ENCODE data around the gene SSH2. TPM values are rescaled to one million over a fixed set of nuclear protein-coding genes. Genes with fewer than 3 reads are reported as not detected.
"Not testable (repeated sequence)": the region's sequence is repeated elsewhere in the genome, so short reads cannot be mapped to it uniquely, and the experiment has no call there.

SSH2 gene
- total RNA-seq, 2 donors from 2014 or later, result 36.1 to 41.5 TPM

DNA sequence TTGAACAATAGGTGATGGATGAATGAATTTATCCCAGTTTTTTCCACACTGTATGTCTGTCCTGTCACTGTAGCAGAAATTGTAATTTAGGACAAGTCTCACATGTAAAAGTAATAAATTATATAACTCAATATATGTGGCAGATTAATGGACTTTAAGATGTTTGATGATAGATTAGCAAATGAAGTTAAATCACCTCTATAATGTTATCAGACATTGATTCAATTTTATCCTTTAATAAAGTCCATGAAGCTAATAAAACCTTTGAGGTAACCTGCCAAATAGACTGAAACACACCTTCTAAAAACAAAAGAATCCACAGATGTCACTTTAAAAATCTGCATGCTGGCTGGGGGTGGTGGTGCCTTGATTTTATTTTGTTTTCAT, 224.0 kb downstream of the SSH2 start:
- intact Hi-C loops (cut with DNase I, micrococcal nuclease), result no loop called here
- DNase-seq (no peak), ATAC-seq (no peak)

DNA sequence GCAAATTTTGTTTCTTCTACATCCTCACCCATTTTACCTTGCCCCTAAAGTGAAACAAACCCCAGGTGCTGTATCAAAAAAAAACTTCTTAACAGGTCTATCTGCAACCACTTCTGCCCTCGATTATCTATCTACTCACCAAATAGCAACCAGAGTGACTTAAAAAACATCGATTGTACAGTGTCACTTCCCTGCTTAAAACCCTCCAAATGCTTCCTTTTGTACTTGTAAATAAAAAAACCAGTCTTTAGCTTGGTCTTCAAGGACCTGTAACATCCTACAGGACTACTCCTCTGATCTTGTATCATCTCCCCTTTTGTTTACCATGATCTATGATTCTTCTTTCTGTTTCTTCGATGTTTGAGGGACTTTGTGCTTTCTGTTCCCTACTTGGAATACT, 224.6 kb downstream of the SSH2 start:
- intact Hi-C loops (cut with DNase I, micrococcal nuclease), result no loop called here
- no peak for DNase-seq
- no peak for ATAC-seq

DNA sequence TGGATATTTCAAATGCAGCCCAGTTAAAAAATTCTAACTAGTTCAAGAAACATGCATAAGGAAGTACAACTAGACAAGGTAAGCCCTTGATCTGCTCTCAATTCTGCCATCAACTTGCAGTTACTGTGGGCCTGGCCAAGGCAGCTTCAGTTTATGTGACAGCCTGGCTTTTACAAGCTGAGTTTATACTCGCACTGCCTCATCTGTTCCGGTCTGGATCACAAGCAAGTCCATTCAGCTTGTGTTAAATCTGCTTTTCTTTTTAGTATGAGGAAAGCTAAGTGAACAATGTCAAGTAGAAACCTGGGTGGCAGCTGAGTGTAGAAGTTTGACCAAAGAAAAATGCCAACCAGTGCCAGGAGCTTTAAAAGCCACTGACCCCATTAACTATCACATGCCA, 230.7 kb downstream of the SSH2 start:
- DNase-seq, result peak in 1 of 2 donors; percentile 36
- ATAC-seq, result peak; percentile 73
- intact Hi-C loops (cut with DNase I, micrococcal nuclease), result no loop called here

DNA sequence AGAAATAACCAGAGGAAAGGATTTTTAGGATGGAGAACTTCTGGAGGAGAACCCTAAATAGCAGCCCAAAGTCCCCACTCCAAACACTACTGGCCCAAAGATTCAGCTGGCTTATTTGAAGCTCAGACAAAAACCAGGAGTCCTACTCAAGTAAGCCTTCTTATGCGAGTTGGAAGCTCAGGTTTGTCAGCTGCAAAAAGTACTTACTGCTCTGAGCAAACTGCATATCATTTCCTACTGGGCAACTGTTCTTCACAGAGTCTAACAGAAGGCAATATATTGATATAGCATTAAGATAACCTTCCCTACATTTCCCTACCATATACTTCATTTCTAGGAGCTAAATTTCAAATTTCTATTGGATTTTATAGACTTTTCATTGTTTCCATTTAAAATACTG, 231.2 kb downstream of the SSH2 start:
- ATAC-seq (no peak), DNase-seq (no peak)
- intact Hi-C loops (cut with DNase I, micrococcal nuclease), result no loop called here

DNA sequence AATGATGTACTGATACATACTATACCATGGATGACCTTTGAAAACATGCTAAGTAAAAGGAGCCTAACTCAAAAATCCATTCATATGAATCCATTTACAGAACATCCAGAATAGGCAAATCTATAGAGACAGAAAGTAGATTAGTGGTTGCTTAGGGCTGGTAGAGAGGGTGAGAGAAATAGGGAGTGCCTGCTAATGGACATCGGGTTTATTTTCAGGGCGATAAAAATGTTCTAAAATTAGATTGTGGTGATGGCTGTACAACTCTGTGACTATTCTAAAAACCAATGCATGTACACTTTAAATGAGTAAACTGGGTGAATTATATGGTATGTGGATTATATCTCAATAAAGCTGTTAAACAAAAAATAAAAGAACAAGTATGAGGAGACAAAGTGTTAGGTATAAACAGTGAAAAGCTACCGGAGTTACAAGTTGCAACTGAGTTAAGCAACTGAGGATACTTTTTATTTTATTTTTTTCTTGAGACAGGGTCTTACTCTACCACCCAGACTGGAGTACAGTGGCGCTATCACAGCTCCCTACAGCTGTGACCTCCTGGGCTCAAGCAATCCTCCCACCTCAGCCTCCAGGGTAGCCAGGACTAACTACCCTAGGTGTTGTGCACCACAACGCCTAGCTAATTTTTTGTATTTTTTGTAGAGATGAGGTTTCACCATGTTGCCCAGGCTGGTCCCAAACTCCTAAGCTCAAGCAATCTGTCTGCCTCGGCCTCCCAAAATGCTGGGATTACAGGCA, 231.8 kb downstream of the SSH2 start:
- intact Hi-C loops (cut with DNase I, micrococcal nuclease), result no loop called here
- ATAC-seq, result no peak
- DNase-seq, result no peak

DNA sequence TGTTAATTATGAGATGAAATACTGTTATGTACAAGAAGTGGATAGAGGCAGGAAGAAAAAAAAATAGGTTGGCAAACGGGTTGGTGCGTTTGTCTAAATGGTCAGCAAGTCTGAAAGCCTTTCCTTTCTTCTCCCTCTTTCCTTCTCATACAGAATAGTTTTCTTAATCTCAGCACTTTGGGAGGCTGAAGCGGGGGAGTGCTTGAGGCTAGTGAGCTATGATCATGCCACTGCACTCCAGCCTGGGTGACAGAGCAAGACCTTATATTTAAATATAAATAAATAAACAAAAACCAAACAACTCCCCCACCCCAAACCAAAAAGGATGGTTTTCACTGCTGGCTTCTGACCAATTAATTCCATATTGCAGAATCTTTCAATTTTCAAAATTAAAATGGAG, 232.7 kb downstream of the SSH2 start:
- ATAC-seq, result no peak
- DNase-seq, result no peak
- intact Hi-C loops (cut with DNase I, micrococcal nuclease), result no loop called here

DNA sequence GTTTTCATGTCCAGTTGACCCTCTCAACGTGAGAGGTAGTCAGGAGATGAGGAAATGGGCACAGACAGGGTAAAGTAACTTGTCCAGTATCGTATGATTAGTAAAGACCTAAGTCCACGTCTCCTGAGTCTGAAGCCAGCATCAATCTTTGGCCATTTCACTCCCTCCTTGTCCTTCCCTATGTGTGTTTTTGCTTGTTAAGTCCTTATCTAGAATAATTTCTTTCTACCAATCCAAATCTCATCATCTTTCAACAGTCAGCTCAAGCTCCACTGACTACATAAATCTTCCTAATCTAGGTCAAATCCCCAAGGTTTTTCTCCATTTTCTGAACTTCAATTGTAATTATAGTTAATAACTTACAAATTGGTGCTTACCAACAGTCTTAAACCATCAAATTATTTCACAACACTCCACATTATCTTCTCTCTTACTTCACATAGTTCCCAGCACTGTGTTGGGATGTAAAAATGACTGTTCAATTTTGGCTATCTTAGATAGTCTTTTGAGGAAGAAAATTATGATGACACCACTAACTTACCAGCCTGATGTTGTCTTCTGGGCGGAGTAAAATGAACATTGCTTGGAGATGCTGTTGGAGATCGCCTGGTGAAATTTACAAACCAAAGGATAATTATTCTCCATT, 235.0 kb downstream of the SSH2 start:
- ATAC-seq, result no peak
- no peak for DNase-seq
- intact Hi-C loops (cut with DNase I, micrococcal nuclease), result no loop called here

DNA sequence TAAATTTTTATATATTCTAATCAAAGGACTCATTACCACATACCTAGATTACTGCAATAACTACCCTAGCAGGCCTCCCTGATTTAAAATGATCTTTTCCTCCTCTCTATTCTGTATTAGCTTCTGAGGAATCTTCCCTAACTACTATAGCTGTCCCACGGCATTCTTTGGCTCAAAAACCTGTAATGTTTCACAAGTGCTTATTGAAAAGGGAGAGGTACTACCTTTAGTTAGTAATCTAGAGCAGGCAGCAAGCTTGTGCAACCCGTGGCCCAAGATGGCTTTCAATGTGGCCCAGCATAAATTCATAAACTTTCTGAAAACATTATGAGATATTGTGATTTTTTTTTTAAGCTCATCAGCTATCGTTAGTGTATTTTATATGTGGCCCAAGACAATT, 236.3 kb downstream of the SSH2 start:
- no peak for ATAC-seq
- intact Hi-C loops (cut with DNase I, micrococcal nuclease), result no loop called here

DNA sequence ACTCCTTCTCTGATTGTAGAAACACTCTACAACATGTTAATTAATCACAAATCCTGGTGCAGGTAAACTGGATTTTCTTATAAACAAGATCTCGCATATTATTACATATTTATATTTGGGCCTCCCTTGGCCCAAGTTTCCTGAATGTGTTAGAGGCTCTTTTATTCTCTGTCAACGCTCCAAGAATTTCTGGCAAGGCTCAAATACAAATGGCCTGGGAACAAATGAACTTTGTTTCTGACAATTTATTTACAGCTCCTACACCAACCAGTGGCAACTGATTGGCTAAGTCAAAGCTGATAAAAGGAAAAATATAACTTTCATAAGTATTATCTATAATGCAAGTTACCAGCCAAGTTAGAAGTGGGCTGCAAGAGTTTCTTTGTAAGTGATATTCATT, 242.4 kb downstream of the SSH2 start:
- intact Hi-C loops (cut with DNase I, micrococcal nuclease), result no loop called here
- no peak for DNase-seq
- no peak for ATAC-seq

More for the DNA sequence above, 236.3 kb downstream of the SSH2 start:
- no peak for DNase-seq

DNA sequence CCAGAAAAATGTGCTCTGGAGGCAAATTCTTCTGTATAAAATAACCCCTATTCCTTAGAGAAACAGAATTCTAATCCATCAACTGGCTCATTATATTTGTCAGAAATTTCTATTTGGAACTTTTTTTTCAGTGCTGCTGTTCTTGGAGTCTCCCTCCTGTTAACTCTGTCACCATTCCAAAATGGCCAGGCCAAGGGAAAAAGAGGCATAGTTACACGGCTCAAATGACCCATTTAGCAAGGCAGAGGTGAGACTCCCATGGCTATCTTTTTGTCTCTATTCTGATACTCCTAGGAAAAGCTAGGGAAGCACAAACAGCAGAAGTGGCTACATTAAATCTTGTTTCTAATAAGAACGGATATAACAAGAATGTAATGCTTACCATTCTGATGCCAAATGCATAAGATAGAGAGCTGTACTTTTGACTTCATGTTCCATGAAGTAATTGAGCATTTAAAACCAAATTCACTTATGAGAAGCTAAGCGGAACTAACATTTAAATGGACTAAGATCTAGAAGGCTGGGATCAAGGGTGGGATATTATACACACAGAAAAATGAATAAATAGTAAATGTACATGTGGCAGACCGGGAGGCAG, 242.9 kb downstream of the SSH2 start:
- no peak for DNase-seq
- intact Hi-C loops (cut with DNase I, micrococcal nuclease), result no loop called here
- ATAC-seq, result no peak

DNA sequence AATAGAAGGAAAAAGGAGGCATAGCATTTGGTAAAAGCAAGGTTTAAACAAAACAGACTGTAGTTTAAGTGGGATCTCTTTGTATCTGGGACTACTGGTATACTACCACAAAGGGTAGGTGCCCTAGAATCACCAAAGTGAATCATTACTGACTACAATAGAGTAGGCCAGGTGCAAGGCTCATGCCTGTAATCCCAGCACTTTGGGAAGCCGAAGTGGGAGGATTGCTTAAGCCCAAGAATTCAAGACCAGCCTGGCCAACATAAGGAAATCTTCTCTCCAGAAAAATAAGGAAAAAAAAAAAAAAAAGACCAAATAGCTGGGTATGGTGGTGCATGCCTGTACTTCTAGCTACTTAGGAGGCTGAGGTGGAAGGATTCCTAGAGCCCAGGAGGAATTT, 246.5 kb downstream of the SSH2 start:
- DNase-seq, result no peak
- intact Hi-C loops (cut with DNase I, micrococcal nuclease), result no loop called here
- peak; percentile 8 for ATAC-seq

DNA sequence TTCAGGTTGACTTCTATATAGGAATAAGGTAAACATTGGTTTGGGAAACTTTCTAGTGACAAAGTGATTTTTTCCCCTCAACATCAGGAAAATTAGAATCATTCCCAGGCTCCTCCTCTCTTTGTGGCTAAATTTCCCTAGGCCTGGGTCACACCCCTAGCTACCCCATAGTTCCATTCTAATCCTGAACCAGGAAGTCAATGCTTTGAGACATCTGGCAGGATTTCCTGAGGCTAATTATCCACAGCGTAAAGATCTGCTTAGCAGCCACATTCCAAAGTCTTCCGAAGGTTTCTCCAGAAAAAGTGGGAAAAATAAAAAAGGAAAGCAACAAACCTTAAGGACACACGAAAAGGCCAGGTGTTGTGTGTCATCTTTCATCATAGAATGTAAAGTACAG, 247.0 kb downstream of the SSH2 start:
- intact Hi-C loops (cut with DNase I, micrococcal nuclease), result no loop called here
- DNase-seq (no peak), ATAC-seq (peak; percentile 67)

DNA sequence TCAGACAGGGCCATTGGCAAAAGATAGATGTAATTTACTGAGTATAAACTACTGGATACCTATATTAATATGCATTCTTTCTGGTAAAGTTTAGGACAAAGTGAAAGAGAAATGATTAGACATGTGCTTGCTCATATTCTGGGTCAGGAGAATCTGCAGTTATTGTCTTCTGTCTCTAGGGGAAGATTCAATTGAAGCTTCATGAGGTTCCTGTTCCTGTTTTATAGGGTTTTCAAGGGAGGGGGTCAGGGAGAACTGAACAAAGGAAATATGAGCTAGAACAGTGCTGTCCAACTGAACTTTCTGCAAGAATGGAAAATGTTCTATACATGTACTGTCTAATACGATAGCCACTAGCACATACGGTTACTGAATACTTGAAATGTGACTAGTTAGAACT, 248.0 kb downstream of the SSH2 start:
- intact Hi-C loops (cut with DNase I, micrococcal nuclease), result no loop called here
- no peak for DNase-seq
- ATAC-seq, result peak; percentile 26

DNA sequence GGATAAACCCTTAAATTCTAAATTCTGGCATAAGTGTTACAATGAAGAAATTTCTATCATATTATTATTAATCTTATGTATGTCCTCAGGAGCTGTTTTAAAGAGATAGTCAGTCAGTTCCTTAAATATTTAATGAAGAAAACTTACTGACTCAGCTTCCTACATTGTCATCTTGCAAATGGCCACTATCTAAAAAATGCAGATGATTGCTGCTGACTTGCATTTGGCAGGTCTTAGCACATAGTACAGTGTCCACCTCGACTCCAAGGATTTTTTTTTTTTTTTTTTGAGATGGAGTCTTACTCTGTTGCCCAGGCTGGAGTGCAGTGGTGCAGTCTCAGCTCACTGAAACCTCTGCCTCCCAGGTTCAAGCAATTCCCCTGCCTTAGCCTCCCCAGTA, 252.2 kb downstream of the SSH2 start:
- no peak for ATAC-seq
- intact Hi-C loops (cut with DNase I, micrococcal nuclease), result no loop called here
- no peak for DNase-seq

DNA sequence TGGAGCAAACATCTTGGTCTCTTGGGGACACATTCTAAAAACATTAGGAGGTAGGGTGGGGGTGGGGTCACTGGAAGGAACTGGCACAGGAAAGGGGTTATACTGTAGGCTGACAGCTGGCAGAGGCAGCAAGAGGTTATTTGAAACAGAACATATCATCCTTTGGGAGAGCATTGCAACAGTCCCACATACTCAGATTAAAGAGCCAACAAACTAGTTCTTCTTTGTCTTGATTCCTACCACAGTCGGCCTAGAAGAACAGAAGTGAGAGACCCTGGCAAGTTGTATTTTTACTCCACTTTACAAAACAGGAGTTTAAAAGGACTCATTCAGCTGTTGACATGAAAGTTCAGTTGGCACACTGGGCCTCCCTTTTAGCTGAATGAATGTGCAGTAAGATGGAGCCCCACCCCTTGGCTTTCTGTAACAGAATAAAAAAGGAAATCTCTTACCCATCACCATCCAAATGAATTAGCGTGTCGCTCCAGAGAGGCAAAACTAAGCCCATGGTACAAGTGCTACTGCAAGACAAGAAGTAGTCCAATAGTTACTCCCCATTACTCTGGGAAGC, 252.7 kb downstream of the SSH2 start:
- DNase-seq (no peak), ATAC-seq (no peak)
- intact Hi-C loops (cut with DNase I, micrococcal nuclease), result no loop called here

DNA sequence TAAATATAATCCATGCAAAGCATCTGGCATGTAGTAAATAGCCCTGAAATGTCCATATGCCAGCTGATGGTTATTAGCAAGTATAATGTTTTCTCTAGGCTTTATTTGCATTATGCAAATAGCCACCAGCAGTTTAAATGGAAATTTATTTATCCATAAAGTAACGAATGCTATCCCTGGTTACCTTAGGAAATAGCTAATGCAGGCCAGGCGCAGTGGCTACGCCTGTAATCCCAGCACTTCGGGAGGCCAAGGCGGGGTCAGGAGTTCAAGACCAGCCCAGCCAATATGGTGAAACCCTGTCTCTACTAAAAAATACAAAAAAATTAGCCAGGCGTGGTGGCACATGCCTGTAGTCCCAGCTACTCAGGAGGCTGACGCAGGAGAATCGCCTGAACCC, 254.1 kb downstream of the SSH2 start:
- DNase-seq; intact Hi-C loops (cut with DNase I, micrococcal nuclease); ATAC-seq: not testable (repeated sequence)

DNA sequence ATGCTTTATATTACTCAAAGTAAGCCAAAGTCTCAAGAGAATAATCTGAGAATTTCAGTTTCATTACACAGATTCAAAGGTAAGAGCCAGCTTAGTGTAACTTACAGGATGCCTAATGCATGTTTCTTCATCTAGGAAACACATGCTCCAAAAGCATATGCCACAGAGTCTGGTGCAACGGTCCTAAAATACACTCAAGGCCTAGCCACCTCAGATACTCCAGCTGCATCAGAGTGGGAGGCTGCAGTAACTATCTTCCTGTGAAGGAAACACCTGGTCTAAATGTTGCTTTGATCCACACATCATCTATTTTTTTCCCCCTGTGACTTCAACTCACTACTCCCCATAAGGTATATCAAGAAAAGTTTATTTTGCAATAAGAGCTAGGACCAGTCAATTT, 255.7 kb downstream of the SSH2 start:
- DNase-seq, result no peak
- intact Hi-C loops (cut with DNase I, micrococcal nuclease), result no loop called here
- no peak for ATAC-seq

DNA sequence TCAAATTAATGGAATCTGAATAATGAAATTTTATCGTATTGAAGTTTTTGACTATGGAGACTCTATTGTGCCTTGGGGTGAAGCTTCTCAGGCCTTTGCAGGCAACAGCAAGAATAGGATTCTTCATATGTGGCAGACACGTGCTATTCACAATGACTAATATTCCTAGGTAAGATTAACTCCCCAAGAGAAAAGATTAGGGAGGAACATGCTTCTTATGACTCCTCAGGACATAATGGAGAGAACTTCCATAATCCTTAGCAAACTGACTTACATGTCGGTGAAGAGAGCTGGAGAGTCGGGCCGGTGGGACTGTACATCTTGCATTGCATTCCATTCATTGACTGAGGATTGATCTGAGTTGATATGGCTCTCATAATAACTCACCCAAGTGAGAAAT, 258.4 kb downstream of the SSH2 start:
- intact Hi-C loops (cut with DNase I, micrococcal nuclease), result no loop called here
- no peak for DNase-seq

DNA sequence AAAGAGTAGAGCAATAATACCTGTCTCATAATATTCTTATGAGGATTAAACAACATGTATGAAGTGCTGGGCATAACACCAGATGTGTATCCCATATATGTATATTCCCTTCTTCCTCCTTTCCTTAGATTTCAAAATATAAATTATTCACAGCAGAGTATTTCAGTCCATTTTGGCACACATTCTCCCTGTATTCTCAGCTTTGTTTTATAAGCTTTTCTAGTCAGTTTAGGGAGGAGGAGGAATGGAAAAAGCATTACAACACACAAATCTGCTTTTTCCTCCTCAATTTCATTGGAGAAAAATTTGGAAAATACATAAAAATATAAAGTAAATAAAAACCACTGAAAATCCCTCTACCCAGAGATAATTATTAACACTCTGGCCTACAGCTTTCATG, 260.8 kb downstream of the SSH2 start:
- no peak for ATAC-seq

More for the DNA sequence above, 258.4 kb downstream of the SSH2 start:
- no peak for ATAC-seq

DNA sequence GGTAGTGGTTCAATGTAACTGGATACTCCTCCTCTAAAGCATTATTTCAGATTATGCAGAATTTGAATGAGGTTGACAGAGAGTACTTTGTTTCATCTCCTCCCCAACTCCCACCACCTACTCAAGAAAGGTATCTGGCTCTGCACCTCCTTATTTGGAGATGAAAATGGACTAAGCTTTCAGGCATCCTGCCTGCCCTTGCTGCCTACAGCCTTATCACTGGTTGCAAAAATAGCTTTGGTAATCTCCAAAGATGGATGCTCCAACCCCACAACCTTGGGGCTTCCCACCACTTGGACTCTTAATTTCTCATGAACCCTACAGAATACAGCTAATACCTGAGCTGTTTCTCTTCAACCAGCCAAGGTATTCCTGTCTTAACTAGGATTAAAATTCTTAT, 262.1 kb downstream of the SSH2 start:
- intact Hi-C loops (cut with DNase I, micrococcal nuclease), result no loop called here
- no peak for DNase-seq
- no peak for ATAC-seq

More for the DNA sequence above, 260.8 kb downstream of the SSH2 start:
- intact Hi-C loops (cut with DNase I, micrococcal nuclease), result no loop called here
- no peak for DNase-seq
